NCI-H1436 treated with DMSO at 0.1 percent for 48 hours (cell line): ENCODE measurements around the gene DCPS.

ENCODE experiments used
- DNase-seq: peaks from one replicate; lab custom pipeline; 2025; lab: John Stamatoyannopoulos, UW

Gene DCPS

DNA sequence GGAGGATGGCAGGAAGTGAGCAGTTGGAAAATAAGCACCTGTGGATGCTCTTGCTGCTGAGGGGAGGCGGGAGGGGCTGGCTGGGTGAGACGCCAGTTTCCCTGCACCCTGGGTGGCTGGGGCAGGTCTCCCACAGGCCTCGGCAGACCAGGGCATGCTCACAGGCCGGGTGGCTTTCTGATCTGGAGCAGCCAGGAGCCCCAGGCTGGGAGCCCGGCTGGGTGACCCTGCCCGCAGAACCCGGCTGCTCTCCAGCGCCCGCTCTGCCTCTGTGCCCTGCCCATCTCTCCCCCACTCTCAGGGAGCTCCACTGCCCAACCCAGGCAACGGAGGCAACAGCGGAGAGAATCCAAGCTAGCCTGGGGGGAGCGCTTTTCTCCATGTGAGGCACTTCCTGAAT is 24.6 kb downstream of the DCPS start:
- no peak for DNase-seq

DNA sequence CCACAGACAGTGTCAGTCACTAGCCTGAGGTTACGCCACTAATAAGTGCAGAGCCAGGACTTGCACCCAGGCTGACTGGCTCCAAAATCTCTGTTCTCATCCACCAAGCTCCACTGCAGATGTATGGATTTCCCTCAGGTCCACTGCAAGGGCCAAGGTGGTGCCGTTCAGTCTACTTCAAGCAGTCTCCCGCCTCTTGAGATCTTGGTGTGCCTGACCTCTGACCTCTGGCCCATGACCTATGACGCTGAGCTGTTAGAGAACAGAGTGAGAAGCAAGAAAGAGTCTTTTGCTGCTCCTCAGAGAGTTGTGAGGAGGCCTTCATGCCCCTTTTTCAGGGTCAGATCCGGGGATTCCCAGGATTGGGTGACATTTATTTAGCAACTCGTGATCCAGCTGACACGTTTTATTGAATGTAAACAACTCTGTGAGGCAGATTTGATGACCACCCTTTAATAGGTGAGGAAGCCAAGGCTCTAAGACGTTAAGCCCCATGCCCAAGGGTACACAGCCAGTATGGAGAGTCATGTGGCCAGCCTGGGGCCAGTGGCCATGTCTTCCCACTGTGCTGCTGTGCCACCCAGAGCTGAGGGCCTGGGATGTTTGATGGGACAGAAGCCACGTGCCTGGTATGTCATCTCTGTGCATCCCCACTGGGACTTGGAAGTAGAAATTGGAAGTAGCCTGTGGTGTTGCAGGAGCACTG is 25.2 kb downstream of the DCPS start:
- DNase-seq, result no peak

DNA sequence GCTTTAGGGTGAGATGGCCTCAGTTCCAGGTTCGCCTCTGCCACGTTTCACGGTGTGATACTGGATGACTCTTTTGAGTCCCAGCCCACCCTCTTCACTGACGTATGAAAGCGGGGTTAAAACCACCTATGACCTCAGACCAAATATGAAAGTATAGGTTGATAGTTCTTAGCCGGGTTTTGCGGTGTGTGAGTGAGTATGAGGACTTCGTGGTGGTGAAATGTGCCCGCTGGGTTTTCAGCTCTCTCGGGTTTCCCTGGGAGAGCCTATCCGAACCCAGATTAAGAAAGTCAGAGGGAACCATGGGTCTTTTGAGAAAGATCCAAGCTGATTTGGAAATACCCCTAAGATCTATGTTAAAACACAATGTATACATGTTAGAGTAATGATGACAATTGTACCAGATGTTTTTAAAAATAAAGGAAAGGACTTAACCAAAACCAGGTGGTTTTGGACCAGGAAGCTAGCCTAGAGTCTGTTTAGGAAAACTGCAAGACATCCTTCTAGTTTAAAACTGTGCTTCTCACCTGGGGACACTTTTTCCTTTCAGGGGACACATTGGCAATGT is 25.9 kb downstream of the DCPS start:
- no peak for DNase-seq

DNA sequence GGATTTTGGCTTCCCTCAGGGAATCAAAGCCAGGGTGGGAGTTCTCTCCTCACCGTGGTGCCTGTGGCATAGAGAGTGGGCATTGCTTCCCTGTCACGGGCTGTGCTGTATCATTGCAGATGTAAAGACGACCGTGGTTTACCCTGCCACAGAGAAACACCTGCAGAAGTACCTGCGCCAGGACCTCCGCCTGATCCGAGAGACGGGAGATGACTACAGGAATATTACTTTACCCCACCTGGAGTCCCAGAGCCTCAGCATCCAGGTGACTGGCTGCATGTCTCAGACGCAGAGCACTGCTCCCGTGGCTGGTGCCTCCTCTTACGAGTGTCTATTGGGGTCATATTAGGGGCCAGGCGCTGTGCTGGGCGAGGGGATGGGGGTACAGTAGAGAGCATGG is 27.4 kb downstream of the DCPS start:
- no peak for DNase-seq

DNA sequence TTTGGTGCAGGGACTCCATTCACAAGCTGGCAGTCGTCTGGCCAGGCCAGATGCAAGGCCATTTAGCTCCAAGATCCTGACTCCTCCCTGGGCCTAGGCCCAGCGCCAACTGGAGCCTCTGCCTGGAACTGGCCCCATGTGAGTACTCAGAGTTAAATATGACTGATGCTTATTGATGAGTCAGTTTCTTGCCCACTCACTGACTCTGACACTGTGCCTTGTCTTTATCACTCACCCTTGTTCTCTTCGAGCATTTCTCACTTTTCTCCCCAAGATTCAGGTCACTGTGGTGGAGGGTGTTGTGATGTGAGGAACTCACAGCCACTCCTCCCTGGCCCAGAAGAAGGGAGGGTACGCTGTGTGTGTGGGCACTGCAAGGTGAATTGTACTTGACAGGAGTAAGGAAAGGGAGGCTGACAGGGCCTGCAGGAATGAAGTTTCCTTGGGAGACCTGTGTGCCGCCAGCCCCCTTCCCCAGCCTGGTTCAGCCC is 28.4 kb downstream of the DCPS start:
- no peak for DNase-seq

DNA sequence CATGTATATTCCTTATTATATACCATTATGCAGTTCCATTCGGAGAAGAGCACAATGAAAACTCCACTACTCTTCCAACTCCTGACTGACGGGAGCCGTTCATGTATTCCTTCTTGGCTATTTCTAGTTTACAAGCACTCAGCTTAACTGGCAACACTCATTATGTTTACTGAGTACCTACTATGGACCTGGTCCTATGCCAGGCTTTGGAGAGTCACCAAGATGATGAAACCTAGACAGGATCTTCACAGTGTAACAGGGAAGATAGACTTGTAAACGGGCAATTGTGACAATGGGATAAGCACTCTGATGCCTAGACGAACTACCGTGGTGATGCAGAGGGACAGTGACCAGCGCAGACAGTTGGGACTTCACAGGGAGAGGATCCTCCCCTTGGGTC is 29.3 kb downstream of the DCPS start:
- DNase-seq, result no peak

DNA sequence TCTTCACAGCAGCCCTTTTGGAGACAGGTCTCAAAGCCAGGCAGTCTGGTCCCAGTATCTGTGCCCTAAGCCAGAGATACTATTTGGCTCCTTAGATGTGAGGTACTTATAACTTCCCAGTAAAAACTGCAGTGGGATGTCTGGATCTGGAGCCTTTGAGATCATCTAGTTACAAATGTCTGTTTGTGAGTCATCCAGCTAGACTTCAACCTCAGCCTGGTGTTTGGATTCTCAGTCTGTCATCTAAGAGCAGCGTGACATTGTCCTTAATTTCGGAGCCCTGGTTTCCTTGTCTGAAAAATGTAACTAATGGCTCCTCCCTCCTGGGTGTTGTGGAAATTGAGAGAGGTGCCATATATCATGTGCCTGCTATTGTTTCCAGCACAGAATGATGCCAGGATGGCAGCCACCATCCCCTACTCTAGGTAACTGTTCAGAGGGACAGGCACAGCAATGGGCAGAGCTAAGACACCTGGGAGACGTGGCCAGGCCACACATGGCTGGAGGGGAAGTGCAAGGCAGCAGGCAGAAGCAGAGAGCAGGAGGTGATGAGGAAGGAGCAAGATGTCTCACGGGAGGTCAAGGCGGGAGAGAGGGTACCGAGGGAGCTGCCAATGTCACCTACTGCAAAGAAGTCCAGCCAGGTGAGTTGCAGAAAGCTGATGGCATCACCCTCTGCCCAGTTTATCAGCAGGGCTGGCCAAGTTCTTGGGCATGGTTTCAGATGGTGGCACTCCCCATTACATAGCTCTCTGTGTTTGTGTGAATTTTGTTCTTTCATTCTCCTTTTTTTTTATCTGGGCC is 31.0 kb downstream of the DCPS start:
- no peak for DNase-seq

DNA sequence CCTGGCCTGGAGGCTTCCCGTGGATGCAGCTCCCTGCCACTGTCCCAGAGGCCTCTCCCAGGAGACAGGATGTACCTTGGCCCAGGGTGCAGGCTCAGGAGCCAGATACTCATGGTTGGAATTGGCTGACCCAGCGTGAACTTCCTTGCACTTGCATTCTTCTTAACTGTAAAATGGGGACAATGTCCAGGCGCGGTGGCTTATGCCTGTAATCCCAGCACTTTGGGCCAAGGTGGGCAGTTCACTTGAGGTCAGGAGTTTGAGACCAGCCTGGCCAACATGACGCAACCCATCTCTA is 31.6 kb downstream of the DCPS start:
- no peak for DNase-seq

DNA sequence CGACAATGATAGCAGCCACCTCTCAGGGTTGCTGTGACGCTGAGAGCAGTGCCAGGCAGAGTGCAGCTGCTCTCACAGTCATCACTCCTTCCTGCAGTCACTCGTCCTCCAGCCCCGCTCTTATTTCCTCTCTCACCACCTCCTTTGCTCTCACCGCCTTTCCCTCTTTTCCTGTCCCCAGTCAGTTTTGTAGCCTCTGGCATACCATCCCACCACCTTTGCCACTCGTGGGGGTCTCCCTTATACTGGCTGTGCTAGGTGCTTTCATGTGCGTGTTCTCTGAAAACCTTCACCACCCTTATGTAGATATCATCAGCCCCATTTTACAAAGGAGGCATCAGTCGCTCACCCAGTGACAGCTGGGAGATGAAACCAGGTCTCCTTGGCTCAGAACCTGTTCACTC is 32.3 kb downstream of the DCPS start:
- no peak for DNase-seq

DNA sequence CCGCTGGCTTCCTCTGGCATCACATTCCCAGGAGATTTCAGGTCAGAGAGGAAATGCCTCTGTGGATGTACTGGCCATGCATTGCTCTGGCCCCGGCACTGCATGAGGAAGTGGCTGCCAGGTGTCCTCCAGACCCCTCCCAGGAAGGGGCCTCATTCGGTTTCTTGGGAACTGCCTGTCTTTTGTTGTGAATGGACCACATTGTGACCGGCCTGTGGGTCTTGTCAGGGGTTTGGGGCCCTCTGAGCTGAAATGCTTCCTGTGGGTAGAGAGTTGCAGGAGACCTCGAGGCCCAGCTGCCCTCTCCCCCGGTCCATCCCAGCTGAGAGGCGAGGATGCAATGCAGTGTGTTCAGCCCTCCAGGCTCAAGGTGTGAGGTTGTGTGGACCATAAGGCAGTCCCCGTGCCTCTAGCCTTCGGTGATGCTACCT is 32.8 kb downstream of the DCPS start:
- no peak for DNase-seq

DNA sequence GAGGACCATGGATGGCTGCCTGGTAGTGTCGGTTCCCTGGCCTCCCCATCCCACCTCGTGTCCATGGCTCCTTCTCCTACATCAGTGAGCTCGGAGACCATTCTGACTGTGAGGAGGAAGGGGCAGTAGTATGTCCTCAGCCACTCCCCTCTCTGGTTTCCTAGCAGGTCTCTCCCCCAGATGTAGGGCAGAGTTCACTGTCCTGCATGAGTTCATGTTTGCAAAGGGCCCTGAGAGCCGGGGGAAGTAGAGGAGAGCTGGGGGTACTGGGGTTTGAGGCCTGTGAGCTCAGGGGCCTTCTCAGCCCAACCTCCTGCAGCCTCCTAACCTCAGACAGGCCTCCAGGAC is 33.2 kb downstream of the DCPS start:
- DNase-seq, result no peak

DNA sequence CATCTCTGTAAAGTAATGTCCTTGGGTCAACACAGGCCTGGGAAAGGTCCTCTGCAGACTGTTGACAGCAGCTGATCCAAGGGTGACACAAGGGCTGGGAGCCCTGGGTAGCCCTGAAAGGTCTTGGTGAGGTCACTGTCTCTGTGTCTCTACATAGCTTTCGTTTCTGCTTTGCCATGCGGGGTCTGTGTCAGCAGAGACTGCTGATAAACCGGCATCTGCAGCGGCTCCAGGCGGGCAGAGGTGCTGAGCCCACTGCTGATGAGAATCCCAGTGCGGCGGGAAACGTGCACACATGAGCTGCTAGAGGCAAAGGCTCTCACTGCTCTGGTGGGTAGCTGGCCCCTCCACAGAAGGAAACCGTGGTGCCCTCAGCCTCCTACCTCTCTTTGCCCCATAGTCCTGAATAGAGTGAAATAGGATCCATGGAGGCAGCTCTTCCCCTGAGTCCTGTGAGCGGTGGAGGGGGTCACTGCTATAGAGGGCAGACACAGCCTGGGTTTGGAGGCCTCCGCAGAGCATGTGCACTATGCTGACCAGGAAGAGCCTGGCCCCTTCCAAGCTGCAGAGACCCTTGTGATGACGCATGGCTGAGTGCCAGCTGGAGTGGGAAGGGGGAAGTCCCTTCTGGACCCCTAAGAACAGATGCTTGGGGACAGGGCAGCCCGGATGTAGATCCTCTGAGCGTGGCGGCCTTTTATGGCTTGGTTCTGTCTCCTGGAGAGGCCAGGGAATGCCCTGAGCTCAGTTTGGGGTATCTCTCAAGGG is 33.8 kb downstream of the DCPS start:
- no peak for DNase-seq

DNA sequence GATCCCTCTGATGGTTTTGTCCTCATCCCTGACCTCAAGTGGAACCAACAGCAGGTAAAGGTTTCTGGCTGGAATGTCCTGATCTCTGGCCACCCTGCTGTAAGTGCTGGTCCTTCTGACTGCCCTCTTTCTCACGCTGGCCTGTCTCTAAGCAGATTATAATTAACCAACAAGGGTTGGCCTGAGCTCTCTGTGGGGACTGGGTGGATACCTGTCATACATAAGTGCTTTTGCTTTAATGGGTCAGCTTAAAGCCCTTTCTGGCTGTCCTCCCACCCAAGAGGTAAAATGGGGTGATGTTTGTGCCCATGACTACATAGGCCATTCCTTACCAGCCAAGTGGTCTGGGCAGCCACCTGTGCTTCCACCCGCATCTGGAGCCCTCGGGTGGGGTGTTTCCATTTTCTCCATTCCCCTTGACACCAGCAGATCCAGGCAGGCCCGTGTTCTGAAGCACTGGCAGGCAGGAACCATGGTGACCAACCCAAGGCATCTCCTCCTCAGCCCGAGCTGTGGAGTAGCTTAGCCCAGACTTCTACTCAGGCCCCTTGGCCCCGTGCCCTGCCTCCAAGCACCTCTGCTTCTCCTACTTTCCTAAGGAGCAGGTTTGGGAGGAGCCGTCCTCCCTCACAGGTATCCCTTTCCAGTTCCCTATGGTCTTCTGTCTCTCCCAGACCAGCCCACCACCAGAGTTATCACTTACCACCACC is 34.6 kb downstream of the DCPS start:
- DNase-seq, result no peak

DNA sequence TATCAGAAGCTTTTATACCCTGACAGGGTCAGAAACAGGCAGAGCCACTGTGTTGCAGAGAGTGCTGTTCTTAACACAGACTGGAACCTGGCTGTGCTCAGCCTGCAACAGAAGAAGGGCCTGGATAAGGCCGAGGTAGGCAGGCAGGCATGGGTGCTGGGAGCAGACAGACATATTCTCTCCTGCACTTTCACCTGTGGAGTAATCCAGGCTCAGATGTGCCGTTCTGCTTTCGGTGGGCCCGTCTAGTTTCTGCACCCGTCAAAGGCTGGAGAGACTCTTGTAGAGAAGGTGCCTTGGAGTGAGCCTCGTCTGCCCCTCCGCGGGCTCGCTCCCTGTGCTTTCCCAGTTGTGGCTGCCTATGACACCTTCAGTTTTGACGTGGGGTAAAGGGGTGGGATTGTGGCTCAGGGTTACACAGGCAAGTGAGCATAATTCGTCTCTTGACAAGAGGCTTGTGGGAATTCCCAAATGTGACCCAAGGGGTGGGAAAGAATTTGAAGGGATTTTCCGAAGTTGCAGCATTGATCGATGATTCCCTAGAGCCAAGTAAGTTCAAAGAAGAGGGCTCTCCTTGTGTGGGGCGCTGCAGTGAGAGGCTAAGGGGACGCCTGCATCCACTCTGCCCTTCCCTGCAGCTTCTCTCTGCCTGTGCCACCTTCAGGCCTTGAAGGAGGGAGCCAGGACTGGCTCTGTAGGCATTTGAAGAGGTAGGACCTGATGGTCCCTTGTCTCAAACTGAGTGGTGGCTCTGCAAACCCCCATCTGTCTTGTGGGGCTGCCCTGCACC is 35.4 kb downstream of the DCPS start:
- DNase-seq, result no peak

DNA sequence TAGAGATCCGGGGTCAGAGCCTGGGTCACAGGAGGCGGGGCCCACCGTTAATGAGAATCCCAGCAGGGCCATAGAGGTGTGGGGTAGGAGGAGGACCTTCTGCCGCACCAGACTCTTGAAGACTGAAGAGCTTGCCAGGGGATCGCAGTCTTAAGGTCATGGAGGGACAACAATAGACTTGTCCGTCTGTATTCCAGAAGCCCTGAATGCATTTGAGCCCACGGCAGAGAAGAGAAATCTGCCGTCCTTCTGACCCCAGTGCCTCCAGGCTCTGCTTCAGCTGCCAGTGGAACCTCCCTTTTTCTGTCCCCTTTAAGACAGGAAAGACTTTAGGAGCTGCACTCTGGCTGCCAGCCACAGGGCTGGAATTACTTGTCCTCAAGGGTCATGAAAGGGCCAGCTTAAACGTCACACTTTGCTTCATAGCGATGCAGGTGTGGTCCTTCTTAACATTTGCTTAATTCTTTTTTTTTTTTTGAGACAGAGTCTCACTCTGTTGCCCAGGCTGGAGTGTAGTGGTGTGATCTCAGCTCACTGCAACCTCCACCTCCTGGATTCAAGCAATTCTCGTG is 36.1 kb downstream of the DCPS start:
- DNase-seq, result no peak

DNA sequence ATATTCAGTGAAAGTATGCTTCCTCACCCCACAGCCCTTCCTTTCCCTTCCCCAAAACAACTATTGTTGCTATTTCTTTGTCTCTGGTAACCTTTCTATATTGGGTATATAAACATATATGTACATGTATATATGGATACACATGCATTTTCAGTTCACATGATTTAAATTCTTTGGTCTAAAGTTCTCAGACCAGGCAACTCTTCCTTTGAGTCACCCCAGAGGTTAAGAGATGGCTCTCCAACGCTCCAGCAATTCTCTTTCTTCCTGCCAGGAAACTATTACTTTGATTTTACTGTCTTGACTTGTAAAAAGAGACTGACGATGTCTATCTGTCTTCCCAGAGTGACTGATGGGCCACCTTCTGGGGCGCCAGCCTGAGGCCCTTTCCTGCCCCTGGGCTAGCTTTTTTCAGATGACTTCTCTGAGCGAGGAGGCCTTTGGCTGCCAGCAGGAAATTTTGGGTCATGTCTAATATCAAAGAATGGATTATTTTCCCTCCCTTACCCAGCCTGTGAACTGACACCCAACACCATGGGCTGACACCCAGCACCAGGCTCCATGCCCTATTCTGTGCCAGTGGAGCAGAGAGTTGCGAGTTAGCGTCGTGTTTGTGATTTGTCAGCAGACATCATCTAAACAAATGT is 37.2 kb downstream of the DCPS start:
- no peak for DNase-seq

DNA sequence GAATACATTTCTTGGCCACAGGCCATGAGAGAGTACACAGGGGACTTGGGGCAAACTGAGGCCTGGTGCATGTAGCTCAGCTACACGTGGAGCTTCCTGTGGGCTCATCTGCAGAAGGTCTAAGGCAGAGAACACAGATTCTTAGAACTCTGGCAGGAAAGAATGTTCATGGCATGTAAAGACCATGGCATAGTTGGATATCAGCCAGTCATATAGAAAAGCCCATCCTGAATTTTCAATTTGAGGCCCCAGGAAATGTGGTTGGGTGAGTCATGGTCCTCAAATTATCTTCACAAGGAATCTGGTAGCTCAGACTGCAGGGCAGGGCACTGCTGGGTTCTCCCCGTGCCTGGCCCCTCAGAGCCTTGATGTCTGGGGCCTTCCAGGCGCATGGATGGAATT is 37.9 kb downstream of the DCPS start:
- no peak for DNase-seq

DNA sequence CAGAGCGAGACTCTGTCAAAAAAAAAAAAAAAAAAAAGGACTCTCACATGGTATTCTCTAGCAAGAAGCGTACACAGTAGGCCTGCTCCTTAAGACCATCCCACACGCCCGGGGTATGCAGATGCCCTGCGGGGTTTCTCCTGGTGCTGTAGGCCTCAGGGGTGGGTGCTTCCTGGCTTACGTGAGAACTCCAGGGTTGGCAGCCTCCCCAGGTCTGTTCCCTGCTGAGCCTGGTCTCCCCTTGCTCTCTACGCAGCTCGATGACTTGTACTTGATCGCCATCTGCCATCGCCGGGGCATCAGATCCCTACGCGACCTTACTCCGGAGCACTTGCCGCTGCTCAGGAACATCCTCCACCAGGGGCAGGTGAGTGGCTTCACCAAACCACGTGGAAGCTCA is 39.2 kb downstream of the DCPS start:
- DNase-seq, result no peak

DNA sequence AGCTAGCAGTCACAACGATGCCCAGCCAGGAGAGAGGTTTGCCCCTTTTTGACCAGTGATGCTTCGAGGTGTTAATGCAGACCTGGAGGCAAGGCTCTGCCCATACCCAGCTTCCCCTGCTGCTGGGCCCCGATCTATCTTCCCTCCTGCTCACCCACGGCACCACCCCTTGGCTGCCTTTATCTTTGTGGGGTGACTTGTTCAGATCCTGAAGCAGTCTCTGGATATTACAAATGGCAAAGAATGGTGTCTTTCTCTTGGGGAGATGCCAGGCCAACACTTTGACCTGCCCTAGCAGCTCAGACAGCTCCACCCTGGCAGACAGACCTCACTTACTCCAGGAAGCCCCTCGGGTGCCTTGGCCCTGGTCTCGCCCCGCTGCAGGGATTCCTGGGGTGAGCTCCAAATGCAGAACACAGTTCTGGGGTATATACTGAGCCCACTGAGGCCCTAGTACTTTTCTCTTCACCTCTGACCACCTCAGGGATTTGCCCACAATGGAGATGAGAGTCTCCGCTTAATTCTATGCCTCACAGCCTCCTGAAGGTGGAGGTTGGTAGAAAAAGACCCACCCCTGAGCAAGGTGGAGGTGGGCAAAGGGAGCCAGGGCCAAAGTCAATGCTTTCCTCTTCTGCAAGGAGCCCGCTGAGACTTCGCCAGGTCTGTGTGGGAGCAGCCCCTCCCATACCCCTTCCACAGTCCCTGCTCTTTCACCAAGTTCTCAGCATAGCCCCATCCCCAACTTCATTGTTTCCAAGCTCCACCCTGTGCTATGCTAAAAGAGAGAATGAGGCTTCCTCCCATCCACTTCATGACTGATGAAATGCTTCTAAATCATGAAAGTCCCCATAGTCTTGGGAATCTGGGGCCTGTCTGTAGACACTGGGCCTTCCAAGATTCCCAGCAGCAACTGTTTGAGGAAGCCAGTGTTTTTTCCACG is 40.6 kb downstream of the DCPS start:
- no peak for DNase-seq
